NCI-H460 (cell line): ENCODE results near the gene BIRC7. TPM values are rescaled to one million over a fixed set of nuclear protein-coding genes. Genes with fewer than 3 reads are reported as not detected.
"Not testable (repeated sequence)": the region's sequence is repeated elsewhere in the genome, so short reads cannot be mapped to it uniquely, and the experiment has no call there.

Source experiments
- DNase-seq: peaks from one replicate; pipeline ENCODE4 v3.0.0-alpha.2; 2016; ENCODE audit warnings: low read depth; ENCODE audit errors: extremely low read depth
- total RNA-seq: library from RNA; depleted of rRNA; stranded (reverse); fragments of >200 nt; shearing (Covaris generic); gene quantifications from 2 replicates; pipeline ENCODE4 v1.2.3, GENCODE V29; 2014

The BIRC7 gene
- total RNA-seq, 1 experiment from 2014 or later: 0.57 TPM

- DNase-seq: no peak
These were observed 8.0 kb downstream of the BIRC7 start for GRCh38 chr20:63243604-63244247.

- DNase-seq: no peak
These were observed 8.8 kb downstream of the BIRC7 start for GRCh38 chr20:63244468-63244867.

- no peak for DNase-seq
These were observed 11.0 kb downstream of the BIRC7 start for GRCh38 chr20:63246490-63247288.

- DNase-seq: no peak
These were observed 12.0 kb downstream of the BIRC7 start for GRCh38 chr20:63247671-63248228.

- DNase-seq: no peak
These were observed 13.3 kb downstream of the BIRC7 start for GRCh38 chr20:63248835-63249591.

- DNase-seq: no peak
These were observed 14.2 kb downstream of the BIRC7 start for GRCh38 chr20:63249891-63250290.

GRCh38 chr20:63251350-63251749 is 15.6 kb downstream of the BIRC7 start:
- DNase-seq: not testable (repeated sequence)

GRCh38 chr20:63252284-63252711 is 16.6 kb downstream of the BIRC7 start:
- no peak for DNase-seq

- DNase-seq: no peak
These were observed 17.3 kb downstream of the BIRC7 start for GRCh38 chr20:63253065-63253437.

- no peak for DNase-seq
These were observed 17.9 kb downstream of the BIRC7 start for GRCh38 chr20:63253438-63254231.

GRCh38 chr20:63254232-63254605 is 18.5 kb downstream of the BIRC7 start, which contains the start of gene NKAIN4:
TSS of gene NKAIN4 (minus strand) at chr20:63254463. CDS start at chr20:63254450, 13 bp downstream.
- no peak for DNase-seq

GRCh38 chr20:63254606-63255384 is 19.1 kb downstream of the BIRC7 start:
- no peak for DNase-seq

- no peak for DNase-seq
These were observed 20.4 kb downstream of the BIRC7 start for GRCh38 chr20:63255931-63256704.

- no peak for DNase-seq
These were observed 21.2 kb downstream of the BIRC7 start for GRCh38 chr20:63256954-63257353.

- no peak for DNase-seq
These were observed 21.9 kb downstream of the BIRC7 start for GRCh38 chr20:63257629-63258028.

- DNase-seq: no peak
These were observed 23.1 kb downstream of the BIRC7 start for GRCh38 chr20:63258781-63259180.

GRCh38 chr20:63259734-63260460 is 24.2 kb downstream of the BIRC7 start:
- DNase-seq: no peak

GRCh38 chr20:63260521-63260920 is 24.8 kb downstream of the BIRC7 start:
- DNase-seq: no peak
